ENCODE data around the gene CLEC2D. TPM values are rescaled to one million over a fixed set of nuclear protein-coding genes. Genes with fewer than 3 reads are reported as not detected.
"Not testable (repeated sequence)": the region's sequence is repeated elsewhere in the genome, so short reads cannot be mapped to it uniquely, and the experiment has no call there.

The CLEC2D gene
- total RNA-seq, 1 donor = 3.9 TPM

DNA sequence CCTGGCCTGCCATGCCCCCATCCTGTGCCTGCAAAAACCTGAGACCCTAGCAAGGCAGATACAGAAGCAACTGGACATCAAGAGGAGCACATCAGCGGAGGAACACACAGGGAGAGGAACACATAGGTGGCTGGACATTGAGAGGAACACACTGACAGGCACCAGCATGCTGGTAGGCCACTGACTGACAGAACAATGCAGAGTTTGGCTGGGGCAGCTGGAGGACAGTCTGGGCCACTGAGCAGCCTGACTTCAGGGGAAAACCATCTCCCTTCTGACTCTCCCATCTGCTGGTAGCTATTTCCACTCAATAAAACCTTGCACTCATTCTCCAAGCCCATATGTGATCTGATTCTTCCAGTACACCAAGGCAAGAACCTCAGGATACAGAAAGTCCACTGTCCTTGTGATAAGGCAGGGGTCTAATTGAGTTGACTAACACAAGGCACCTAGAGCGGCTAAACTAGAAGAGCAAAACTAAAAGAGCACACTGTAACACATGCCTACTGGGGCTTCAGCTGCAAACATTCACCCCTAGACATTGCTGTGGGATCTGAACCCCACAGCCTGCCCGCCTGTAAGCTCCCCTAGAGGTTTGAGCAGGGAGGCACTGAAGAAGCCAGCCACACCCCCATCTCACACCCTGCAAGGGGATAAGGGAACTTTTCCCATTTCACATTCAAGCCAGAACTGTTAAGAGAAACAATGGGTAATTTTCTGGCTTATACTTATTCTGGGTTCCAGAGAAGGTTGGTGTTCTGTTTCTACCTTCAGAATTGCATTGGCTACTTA is 41.3 kb downstream of the CLEC2D start:
- no peak overlapping the region for H3K4me3 ChIP-seq (ENCODE audit: low read depth, low read length)
- no peak for DNase-seq (ENCODE audit: low read depth)
- TF ChIP-seq, protein P1, sequence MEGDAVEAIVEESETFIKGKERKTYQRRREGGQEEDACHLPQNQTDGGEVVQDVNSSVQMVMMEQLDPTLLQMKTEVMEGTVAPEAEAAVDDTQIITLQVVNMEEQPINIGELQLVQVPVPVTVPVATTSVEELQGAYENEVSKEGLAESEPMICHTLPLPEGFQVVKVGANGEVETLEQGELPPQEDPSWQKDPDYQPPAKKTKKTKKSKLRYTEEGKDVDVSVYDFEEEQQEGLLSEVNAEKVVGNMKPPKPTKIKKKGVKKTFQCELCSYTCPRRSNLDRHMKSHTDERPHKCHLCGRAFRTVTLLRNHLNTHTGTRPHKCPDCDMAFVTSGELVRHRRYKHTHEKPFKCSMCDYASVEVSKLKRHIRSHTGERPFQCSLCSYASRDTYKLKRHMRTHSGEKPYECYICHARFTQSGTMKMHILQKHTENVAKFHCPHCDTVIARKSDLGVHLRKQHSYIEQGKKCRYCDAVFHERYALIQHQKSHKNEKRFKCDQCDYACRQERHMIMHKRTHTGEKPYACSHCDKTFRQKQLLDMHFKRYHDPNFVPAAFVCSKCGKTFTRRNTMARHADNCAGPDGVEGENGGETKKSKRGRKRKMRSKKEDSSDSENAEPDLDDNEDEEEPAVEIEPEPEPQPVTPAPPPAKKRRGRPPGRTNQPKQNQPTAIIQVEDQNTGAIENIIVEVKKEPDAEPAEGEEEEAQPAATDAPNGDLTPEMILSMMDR (IDR thresholded peaks at IDR 0.05; ENCODE audit: insufficient read depth, low read depth, low read length) = no peak

DNA sequence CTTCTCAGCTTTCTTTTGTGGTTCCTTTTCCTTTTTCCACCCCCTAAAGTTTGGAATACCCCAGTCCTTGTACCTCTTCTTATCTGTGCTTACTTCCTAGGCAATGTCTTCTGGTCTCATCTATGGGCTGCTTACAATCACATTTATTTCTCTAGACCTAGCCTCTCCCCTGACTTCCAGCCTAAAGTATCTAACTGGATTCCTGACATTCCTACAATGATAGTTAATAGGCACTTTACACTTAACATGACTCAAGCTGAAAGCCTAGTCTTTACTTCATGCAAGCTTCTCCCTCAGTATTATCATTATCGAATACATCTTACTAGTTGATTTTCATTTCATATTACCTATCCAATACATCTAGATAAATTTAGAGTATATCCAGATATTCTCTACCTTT is 42.2 kb downstream of the CLEC2D start:
- TF ChIP-seq, protein P1 (IDR thresholded peaks at IDR 0.05; ENCODE audit: insufficient read depth, low read depth, low read length) = no peak
- H3K4me3 ChIP-seq (ENCODE audit: low read depth, low read length) = no peak overlapping the region
- peak; percentile 26 for DNase-seq (ENCODE audit: low read depth)

DNA sequence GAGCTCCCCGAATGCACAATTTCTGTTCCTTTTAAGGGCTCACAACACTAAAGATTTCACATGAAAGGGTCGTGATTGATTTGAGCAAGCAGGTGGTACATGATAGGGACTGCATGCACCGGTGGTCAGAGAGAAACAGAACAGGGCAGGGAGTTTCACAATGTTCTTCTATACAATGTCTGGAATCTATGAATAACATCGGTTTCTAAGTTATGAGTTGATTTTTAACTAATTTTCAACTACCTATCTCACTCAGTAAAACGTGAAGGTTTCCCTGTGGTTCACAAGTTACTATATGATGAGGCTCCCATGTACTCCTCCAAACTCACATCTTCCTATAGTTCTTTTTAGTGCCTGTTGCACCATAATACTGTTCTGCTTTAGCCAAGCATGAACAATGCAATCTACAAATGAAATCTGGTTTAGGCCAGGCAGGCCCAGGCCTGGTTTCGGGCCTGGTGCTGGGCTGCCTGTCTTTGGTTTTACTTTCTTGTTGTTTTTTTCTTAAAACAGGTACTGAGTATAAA is 43.6 kb downstream of the CLEC2D start:
- not testable (repeated sequence) for DNase-seq (ENCODE audit: low read depth); H3K4me3 ChIP-seq (ENCODE audit: low read depth, low read length)

DNA sequence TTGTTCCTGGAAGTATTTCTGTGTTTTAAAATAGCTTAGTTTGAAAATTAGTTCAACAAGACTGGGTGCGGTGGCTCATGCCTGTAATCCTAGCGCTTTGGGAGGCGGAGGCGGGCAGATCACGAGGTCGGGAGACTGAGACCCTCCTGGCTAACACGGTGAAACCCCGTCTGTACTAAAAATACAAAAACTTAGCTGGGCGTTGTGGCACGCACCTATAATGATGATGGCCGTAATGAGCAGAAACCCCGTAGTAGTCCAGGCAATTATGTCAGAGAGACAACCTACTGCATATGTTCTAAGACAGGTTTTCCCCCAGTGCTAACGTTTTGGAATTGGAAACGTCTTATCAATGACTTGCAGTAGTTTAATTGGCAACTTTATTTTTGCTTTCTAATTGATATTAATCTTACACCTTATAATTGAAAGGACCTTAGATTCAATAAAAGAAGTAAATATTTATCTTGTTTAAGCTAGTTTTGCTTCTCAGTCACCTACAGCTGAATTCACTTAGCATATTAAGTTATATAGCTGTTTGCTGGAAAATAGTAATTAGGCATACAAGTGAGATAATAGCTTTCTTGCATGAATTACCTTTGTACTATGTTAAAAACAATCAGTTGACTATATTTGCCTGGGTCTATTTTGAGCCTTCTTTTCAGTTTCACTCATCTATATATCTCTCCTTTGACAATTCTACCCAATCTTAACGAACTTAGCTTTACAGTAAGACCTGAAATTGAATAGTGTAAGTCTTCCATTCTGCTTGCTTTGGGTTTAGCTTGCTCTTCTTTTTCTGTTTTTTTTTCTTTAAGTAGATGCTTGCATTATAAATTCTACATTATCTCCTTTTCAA is 47.8 kb downstream of the CLEC2D start:
- H3K4me3 ChIP-seq (ENCODE audit: low read depth, low read length) = no peak overlapping the region
- TF ChIP-seq, protein P1 (IDR thresholded peaks at IDR 0.05; ENCODE audit: insufficient read depth, low read depth, low read length) = no peak
- DNase-seq (ENCODE audit: low read depth) = no peak

DNA sequence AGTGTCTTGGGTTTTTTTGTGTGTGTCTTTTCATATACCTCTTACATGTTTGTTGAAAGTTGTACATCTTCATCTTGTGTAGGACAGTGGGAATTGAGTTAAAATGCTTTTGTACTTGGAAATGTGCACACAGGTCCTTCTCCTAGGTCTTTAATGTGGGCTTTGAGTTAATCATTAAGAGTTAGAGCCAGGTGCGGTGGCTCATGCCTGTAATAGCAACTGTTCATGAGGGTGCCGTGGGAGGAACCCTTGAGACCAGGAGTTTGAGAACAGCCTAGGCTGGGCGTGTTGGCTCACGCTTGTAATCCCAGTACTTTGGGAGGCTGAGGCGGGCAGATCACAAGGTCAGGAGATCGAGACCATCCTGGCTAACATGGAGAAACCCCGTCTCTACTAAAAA is 49.5 kb downstream of the CLEC2D start:
- DNase-seq (ENCODE audit: low read depth) = no peak
- TF ChIP-seq, protein P1 (IDR thresholded peaks at IDR 0.05; ENCODE audit: insufficient read depth, low read depth, low read length) = no peak
- H3K4me3 ChIP-seq (ENCODE audit: low read depth, low read length) = no peak overlapping the region

DNA sequence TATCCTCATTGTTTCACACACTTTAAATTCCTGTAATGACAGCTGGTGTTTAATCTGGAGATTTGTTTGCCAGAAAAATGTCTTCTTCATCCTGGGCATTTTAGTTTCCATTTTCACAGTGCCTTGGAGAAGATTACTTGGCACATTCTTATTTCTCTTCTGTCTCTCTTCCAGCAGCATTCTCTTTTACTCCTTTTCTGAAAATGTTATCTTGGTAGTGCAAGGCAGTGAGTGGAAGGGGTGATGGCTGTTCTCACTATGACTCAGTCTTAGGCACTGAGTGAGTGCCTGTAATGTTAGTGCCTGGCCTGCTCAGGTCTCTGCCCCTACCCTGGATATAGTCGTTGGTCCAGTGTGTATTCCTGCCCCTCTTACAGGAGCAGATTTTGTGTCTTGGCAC is 50.3 kb downstream of the CLEC2D start:
- DNase-seq (ENCODE audit: low read depth) = no peak
- H3K4me3 ChIP-seq (ENCODE audit: low read depth, low read length) = no peak overlapping the region
- TF ChIP-seq, protein P1 (IDR thresholded peaks at IDR 0.05; ENCODE audit: insufficient read depth, low read depth, low read length) = no peak

Measured in fibroblast of villous mesenchyme (primary cell).